AG04449 (cell line): Measurements from ENCODE around the gene DECR2.

Experiments used
- CTCF ChIA-PET: fragments of 350-600 bp; formaldehyde crosslinking; extraction: SDS; loops from one replicate; lab custom pipeline; 2021; ENCODE audit warnings: antibody characterized with exemption; lab: Yijun Ruan, JAX
- POLR2A ChIA-PET: fragments of 400-600, 350-600 bp; formaldehyde crosslinking; extraction: SDS; loops from one replicate; lab custom pipeline; 2020; ENCODE audit warnings: antibody characterized with exemption, inconsistent platforms; lab: Yijun Ruan, JAX
- DNase-seq: peaks from one replicate; pipeline ENCODE4 v3.0.0-alpha.2; 2010; ENCODE audit warnings: low read depth, low spot score
- H3K4me3 ChIP-seq: 2 replicates; pipeline ENCODE4 v1.5.1; 2011; ENCODE audit warnings: low read depth, mild to moderate bottlenecking, control low read depth, low read length
- CTCF ChIP-seq: IDR thresholded peaks from one replicate; pipeline ENCODE4 v1.5.1; 2011; ENCODE audit warnings: mild to moderate bottlenecking, moderate library complexity, low read length, control low read depth, inconsistent platforms; ENCODE audit not compliant: insufficient read depth; ENCODE audit errors: missing control alignments

Gene DECR2

GRCh38 chr16:373020-373598 is 28.6 kb upstream of the DECR2 start:
- CTCF ChIA-PET = no interaction called here
- TF ChIP-seq CTCF = no peak
- POLR2A ChIA-PET = no interaction called here
- H3K4me3 ChIP-seq = no peak overlapping the region
- DNase-seq = no peak

GRCh38 chr16:373848-374615 is 27.7 kb upstream of the DECR2 start:
- no peak for DNase-seq
- no peak overlapping the region for H3K4me3 ChIP-seq
- no peak for TF ChIP-seq CTCF
- POLR2A ChIA-PET = no interaction called here
- CTCF ChIA-PET = no interaction called here

GRCh38 chr16:374616-374926 is 27.1 kb upstream of the DECR2 start:
- ChIA-PET POLR2A (no interaction called here), CTCF (no interaction called here)
- no peak overlapping the region for H3K4me3 ChIP-seq
- DNase-seq = no peak
- no peak for TF ChIP-seq CTCF

GRCh38 chr16:375212-375611 is 26.5 kb upstream of the DECR2 start:
- H3K4me3 ChIP-seq = no peak overlapping the region
- no peak for DNase-seq
- TF ChIP-seq CTCF = no peak
- POLR2A ChIA-PET = no interaction called here
- CTCF ChIA-PET = interaction anchor here (1.4 kb wide), 1 partner anchor 13 kb away, joined by 3 read pairs; no protein-coding TSS in a partner anchor

GRCh38 chr16:375927-376816 is 25.5 kb upstream of the DECR2 start:
- TF ChIP-seq CTCF = no peak
- no peak for DNase-seq
- ChIA-PET POLR2A (no interaction called here), CTCF (interaction anchor here (1.4 kb wide), 1 partner anchor 14 kb away, joined by 3 read pairs; no protein-coding TSS in a partner anchor)
- no peak overlapping the region for H3K4me3 ChIP-seq
